ENCODE data around the gene FSTL1. TPM values are rescaled to one million over a fixed set of nuclear protein-coding genes. Genes with fewer than 3 reads are reported as not detected.
A peak's percentile ranks its signal among the peaks of the same experiment; 100 is the strongest.

FSTL1 gene
- total RNA-seq, 1 experiment from 2014 or later: 656 TPM

DNA sequence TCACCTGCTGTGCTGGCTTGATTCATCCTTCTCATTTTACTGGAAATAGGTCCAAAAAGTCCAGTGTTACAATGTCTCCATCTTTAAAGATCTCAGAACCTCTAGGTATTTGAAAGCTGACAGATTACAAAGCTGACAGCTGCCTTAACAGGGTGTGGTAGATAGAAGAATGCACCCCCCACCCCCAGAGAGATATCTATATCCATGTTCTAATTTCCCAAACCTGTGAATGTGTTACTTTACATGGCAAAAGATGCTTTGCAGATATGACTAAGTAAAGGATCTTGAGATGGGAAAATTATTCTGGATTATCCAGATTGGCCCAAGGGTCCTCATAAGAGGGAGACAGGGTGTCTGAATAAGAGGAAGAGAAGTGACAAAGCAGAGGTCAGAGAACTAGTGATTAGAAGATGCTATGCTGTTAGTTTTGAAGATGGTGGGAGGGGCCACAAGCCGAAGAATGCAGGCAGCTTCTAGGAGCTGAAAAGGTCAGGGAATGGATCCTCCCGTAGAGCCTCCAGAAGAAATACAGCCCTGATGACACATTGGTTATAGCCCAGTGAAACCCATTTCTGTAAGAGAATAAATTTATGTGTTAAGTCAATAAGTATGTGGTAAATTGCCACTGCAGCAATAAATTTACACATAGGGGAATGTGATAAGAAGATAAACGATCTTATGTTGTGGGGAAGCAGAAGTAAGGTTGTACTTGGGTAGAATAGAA, 21.5 kb upstream of the FSTL1 start:
- DNase-seq: peak; percentile 19
- H3K36me3 ChIP-seq: no peaks in the 10 kb centered on the region
- H3K27me3 ChIP-seq: no peaks in the 10 kb centered on the region
- no peak overlapping the region for H3K4me3 ChIP-seq
- peaks cover 2% of the 10 kb centered on the region; the same call in 1 of the 2 replicates for H3K9me3 ChIP-seq

DNA sequence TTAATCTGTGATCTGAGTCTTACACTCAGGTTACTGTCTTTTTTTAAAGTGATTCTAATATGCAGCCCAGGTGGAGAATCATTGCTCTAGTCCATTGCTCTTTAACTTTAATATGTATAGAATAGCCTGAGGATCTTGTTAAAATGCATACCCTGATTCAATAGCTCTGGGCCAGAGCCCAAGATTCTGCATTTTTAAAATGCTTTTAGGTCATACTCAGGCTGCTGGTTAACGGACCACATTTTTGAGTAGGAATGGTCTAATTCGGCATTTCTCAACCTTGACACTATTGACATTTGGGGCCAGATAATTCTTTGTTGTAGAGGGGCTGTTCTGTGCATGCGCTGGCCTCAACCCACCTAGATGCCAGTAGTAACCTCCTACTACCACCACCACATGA, 20.9 kb upstream of the FSTL1 start:
- H3K27me3 ChIP-seq: no peaks in the 10 kb centered on the region
- peaks cover 2% of the 10 kb centered on the region; the same call in 1 of the 2 replicates for H3K9me3 ChIP-seq
- no peak overlapping the region for H3K4me3 ChIP-seq
- peak; percentile 64 for DNase-seq
- no peaks in the 10 kb centered on the region for H3K36me3 ChIP-seq

DNA sequence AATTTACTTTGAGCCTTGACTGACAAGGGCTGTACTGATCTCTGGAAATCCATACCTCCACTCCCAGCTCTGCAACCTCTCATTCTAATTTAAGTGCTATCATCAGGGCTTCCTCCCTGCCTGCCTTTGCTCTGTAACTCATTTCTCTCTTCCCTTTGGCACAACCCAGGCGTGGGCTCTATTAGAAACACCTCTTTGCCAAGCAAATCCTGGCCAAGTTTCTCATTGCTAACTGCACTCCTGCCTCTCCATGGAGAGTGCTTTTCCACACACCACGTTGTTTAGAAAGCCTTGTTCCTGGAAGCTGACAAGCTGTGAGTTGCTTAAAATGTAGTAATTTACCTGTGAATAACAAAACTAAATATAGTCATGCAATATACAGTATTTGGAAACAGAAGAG, 20.1 kb upstream of the FSTL1 start:
- Histone ChIP-seq H3K27me3 (no peaks in the 10 kb centered on the region), H3K4me3 (no peak overlapping the region), H3K36me3 (no peaks in the 10 kb centered on the region), H3K9me3 (peaks cover 2% of the 10 kb centered on the region; the same call in 1 of the 2 replicates)
- DNase-seq: peak; percentile 82

DNA sequence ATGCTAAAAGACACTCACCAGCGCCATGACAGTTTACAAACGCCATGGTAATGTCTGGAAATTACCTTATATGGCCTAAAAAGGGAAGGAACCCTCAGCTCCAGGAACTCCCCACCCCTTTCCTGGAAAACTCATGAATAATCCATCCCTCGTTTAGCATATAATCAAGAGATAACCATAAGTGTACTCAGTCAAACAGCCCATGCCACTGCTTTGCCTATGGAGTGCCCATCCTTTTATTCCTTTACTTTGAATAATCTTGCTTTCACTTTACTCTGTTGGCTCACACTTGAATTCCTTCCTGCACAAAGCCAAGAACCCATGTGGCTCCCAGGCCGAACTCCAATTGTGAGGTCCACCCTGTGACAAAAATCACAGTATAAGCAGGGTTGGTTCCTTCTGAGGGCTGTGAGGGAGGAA, 19.1 kb upstream of the FSTL1 start:
- no peaks in the 10 kb centered on the region for H3K36me3 ChIP-seq
- no peaks in the 10 kb centered on the region for H3K27me3 ChIP-seq
- H3K9me3 ChIP-seq: peaks cover 2% of the 10 kb centered on the region; the same call in 1 of the 2 replicates
- DNase-seq: peak; percentile 27
- no peak overlapping the region for H3K4me3 ChIP-seq

DNA sequence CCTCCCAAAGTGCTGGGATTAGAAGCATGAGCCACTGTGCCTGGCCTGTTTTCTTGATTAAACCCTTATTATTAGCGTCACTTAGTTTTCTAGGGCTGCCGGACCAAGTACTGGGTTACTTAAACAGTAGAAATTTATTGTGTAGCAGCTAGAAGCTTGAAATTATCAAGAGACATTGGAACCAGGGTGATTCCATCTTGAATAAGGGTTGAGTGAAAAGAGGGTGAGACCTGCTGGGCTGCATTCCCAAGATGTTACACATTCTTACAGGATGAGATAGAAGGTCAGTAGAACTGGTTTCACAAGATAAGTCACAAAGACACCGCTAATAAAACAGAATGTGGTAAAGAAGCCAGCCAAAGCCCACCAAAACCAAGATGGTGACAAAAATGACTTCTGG, 18.6 kb upstream of the FSTL1 start:
- Histone ChIP-seq H3K4me3 (no peak overlapping the region), H3K9me3 (peaks cover 2% of the 10 kb centered on the region; the same call in 1 of the 2 replicates), H3K27me3 (no peaks in the 10 kb centered on the region), H3K36me3 (no peaks in the 10 kb centered on the region)
- peak; percentile 21 for DNase-seq

DNA sequence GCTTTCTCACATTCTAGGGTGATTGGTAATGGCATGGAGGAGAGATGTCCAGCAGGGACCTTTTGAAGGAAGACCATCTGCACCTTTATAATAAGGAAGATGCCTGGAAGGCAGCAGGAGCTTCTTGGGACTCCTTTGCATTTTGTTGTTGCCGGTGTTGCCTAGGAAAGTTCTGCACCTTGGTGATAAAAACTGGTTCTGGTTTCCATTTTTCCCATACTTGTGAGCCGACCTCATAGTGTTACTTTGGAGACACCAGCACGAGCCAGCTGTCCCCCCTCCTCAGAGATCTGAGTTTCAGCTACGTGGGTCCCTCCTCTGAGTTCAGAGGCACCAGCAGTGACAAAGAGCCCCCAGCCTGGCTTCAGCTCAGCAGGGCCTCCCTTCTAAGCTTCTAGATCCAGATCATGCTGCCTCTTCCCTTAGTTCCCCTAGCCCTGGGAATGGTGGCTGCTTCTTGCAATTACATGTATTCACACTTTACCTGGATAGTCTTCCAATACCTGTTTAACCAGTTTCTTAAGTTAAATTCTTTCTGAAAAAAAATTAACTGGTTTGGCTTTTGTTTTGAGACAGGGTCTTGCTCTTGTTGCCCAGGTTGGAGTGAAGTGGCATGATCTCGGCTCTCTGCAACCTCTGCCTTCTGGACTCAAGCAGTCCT, 18.0 kb upstream of the FSTL1 start:
- DNase-seq: no peak
- Histone ChIP-seq H3K27me3 (no peaks in the 10 kb centered on the region), H3K36me3 (no peaks in the 10 kb centered on the region), H3K4me3 (no peak overlapping the region), H3K9me3 (peaks cover 2% of the 10 kb centered on the region; the same call in 1 of the 2 replicates)

DNA sequence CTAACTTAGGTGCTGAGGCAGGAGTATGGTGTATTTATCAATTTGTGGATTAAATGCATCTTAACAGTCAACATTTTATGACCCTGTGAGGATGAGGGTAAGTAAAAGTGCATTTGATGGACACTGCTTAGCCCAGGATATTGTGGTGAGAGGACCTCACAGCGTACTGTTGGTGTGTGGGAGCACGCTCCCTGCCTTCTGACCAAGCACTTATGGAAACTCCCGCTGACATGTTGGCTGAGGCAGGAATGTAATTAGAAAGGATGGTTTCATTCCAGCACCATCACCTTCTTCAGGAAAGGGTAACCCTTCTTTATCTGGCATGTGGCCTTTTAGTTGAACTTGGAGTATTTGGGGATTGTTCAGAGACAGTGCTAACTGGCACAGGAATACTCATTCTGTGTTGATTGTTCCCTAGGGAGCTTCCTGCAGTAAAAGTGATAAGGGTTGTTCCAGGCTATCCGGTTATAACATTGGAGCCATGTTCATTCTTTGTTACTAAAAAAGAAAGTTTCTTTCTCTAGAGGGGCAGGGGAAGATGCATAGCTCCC, 11.7 kb upstream of the FSTL1 start:
- H3K27me3 ChIP-seq: no peaks in the 10 kb centered on the region
- no peaks in the 10 kb centered on the region for H3K36me3 ChIP-seq
- H3K4me3 ChIP-seq: no peak overlapping the region
- no peaks in the 10 kb centered on the region for H3K9me3 ChIP-seq
- DNase-seq: no peak

DNA sequence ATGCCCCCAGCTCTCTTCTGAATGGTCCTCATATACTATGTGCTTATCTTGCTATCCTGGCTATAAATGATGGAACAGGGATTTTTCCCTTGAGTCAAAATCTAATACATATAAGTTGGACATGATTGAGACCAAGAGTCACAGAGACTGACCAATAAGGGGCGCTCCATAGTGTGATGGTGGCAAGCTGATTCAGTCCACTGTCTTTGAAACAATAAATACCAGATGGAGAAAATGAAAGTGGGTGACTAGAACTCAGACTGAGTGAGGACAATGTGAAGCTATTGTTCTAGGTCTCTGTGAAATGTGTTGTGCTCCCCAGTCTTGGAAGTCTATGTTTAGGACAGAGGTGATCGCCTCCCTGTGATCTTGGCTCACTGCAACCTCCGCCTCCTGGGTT, 10.6 kb upstream of the FSTL1 start:
- no peak for DNase-seq

DNA sequence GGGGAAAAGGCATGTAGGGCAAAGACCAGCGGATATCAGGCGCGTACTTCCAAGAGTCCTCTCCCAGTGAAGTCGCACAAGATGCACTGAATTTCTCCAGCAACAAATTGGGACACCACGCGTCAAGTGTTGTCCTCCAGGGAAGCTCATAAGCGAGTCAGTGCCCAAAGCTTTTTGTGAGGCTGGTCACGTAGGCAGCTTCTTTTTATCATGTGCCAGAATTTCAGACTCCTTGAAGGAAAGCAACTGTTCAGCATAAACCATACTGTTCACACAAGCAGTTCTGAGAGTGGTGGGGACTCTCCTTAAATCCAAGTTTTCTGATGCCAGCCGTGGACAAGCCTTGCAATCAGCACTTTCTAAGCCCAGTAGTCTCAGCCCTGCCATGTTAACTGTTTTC, 10.1 kb upstream of the FSTL1 start:
- DNase-seq: no peak
- Histone ChIP-seq H3K9me3 (no peaks in the 10 kb centered on the region), H3K27me3 (no peaks in the 10 kb centered on the region), H3K4me3 (no peak overlapping the region), H3K36me3 (no peaks in the 10 kb centered on the region)

More for the DNA sequence above, 10.6 kb upstream of the FSTL1 start:
- H3K27me3 ChIP-seq: no peaks in the 10 kb centered on the region
- no peaks in the 10 kb centered on the region for H3K9me3 ChIP-seq
- no peak overlapping the region for H3K4me3 ChIP-seq
- H3K36me3 ChIP-seq: no peaks in the 10 kb centered on the region

DNA sequence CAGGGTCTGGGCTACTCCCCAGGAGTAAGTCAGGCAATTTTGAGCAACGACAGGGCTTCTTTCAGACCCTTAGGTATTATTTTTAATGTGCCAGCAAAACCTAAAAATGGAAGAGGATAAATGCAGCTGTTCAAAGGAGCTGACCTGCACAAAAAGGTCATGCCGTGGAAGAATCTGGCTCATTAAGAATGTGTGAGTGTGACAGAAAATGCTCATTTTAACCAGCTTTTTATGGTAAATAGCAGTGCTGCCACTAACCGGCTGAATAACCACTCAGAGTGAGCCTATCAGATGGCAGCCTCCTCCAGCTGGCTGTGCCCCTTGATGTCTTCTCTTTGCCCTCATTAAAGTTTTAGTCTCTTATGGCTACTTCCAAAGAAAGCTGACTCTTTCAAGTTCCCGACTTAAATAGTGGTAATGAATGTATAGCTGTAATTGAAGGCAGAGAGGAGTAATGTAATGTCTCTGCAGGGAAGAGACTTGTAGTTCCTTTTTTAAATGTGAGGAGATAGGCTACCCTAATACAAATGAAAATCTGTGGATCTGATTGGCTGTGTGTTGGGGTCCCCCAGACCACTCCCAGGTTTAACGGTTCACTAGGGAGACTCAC, 9.5 kb upstream of the FSTL1 start:
- no peaks in the 10 kb centered on the region for H3K27me3 ChIP-seq
- no peaks in the 10 kb centered on the region for H3K36me3 ChIP-seq
- no peaks in the 10 kb centered on the region for H3K9me3 ChIP-seq
- DNase-seq: no peak
- H3K4me3 ChIP-seq: no peak overlapping the region

DNA sequence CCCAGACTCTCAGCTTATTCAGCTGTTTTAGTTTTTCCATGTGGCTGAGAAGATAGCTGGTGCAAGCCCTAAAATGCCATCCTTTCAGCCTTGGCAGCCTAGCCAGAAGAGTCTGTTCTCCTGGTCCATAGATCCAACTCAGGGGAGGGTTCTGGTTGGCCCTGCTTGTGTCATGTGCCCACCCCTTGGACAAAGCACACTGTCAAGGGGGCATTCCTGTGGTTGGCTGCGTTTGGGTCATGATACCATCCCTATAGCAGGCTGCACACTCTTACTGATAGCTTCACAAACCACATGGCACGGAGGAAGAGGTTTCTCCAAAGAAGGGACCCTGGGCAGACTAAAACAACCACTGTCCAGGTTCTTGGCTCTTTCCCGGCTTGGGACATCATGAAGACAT, 8.4 kb upstream of the FSTL1 start:
- Histone ChIP-seq H3K9me3 (no peaks in the 10 kb centered on the region), H3K36me3 (no peaks in the 10 kb centered on the region), H3K27me3 (no peaks in the 10 kb centered on the region), H3K4me3 (no peak overlapping the region)
- DNase-seq: no peak

DNA sequence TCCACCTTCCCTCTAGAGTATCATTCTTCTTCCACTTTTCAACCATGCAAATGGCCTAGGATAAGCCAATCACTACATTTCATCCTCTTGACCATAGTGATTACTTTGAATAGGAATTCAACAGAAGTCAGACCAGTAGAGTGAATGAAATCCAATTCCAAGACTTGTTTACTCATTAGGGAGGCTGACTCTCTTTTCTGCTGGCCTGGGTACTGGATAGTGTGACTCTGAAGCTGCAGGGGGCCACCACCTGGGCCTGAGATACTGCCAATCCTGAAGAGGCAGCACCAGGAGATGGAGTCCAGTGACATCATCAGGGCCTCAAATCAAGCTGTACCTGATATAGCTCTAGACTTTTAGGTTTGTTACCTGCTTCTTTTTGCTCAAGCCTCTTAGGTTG, 7.0 kb upstream of the FSTL1 start:
- no peaks in the 10 kb centered on the region for H3K27me3 ChIP-seq
- peaks cover 5% of the 10 kb centered on the region for H3K9me3 ChIP-seq
- DNase-seq: no peak
- H3K4me3 ChIP-seq: no peak overlapping the region
- no peaks in the 10 kb centered on the region for H3K36me3 ChIP-seq

DNA sequence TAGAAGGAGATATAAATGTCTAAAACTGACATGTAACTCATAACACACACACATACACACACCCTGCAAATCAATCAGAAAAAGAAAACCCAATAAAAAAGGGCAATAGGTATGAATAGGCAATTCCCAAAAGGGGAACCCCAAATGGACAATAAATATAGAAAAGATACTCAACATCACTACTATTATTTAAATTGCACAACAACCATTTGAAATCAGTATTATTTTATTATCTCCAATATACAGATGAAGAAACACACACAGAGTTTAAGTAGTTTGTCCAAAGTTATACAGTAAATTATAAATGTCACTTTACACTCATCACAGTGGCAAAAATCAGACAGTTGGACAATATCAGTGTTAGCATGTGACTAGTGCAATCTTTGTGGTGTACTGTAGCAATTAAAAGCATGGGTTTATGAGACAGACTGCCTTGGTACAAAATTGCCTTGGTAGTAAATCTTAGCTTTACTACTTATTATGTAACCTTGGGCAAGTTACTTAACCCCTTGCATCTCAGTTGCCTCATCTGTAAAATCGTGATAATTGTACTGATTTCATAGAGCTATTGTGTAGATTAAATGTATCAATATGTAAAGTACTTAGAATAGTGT, 3.4 kb upstream of the FSTL1 start:
- Histone ChIP-seq H3K9me3 (peaks cover 5% of the 10 kb centered on the region), H3K36me3 (peaks cover 13% of the 10 kb centered on the region), H3K4me3 (no peak overlapping the region), H3K27me3 (no peaks in the 10 kb centered on the region)
- no peak for DNase-seq

DNA sequence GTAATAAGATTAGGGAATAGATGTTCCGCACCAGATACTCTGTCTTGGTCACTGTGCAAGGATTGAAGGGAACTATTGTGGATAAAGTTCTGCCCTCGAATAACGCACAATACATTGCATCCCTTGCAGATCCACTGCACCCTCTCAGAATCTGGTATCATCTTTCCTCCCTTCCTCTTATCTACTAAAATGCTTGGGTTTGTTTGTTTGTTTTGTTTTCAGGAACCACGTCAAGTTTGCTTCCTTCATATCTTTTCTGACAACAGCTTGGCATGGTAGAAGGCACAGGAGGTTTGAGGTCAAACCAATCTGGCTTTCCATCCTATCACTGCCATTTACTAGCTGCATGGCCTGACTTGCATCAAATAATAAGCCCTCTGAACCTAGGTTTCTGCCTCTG, 2.0 kb upstream of the FSTL1 start:
- no peaks in the 10 kb centered on the region for H3K27me3 ChIP-seq
- H3K9me3 ChIP-seq: peaks cover 5% of the 10 kb centered on the region
- H3K4me3 ChIP-seq: no peak overlapping the region
- H3K36me3 ChIP-seq: peaks cover 27% of the 10 kb centered on the region
- no peak for DNase-seq

DNA sequence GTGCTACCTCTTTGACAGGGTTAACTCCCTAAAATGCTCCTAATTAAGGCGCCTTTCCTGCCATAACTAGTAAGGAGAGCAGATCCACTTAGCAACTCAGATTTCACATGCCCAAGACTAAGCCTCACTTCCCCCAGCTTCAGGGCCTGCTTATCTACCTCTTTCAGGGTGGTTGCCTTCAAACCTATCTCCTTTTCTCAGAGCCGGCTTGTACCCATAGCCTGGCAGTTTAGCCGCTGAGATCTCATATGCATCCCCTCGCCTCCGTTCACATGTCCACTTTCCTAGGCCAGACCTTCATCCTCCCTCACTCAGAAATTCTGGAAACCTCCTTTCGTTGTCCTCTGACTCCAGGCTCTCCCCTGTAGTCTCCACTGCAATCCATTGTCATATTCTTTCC, 1.0 kb upstream of the FSTL1 start:
- H3K36me3 ChIP-seq: peaks cover 37% of the 10 kb centered on the region
- no peak for DNase-seq

DNA sequence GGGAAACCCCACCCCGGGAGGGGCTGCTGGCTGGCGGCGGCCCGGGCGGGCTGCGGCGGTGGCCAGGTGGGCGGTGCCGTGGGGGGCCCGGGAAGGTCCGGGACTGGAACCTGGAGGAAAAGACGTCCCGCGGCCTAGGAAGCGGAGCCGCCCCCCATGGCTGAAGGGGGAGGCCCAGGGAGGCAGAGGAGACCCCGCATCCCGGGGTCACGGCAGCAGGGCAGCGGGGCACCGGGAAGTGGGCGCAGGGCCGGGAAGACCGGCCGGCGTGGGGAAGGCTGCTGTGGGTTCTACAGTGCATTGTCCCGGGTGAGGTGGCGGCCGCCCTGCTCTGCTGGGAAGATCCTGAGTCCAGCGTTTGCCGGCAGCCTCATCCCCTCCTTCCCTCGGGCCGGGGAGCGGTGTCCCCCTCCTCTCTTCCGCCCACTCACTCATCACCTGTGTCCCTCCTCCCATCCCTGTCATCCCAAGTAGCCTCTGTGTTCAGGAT, 525 bp upstream of the FSTL1 start:
- DNase-seq: no peak
- peaks cover 42% of the 10 kb centered on the region for H3K36me3 ChIP-seq
- peaks cover 5% of the 10 kb centered on the region for H3K9me3 ChIP-seq
- H3K27me3 ChIP-seq: no peaks in the 10 kb centered on the region
- peak overlapping the region; percentile 95 for H3K4me3 ChIP-seq

More for the DNA sequence above, 1.0 kb upstream of the FSTL1 start:
- Histone ChIP-seq H3K9me3 (peaks cover 5% of the 10 kb centered on the region), H3K4me3 (no peak overlapping the region), H3K27me3 (no peaks in the 10 kb centered on the region)
